ENCODE data around the gene CHSY1. TPM values are rescaled to one million over a fixed set of nuclear protein-coding genes. Genes with fewer than 3 reads are reported as not detected.

CHSY1 gene
- total RNA-seq, 6 experiments from 2014 or later: 4.9 to 12.6 (median 7.2) TPM

DNA sequence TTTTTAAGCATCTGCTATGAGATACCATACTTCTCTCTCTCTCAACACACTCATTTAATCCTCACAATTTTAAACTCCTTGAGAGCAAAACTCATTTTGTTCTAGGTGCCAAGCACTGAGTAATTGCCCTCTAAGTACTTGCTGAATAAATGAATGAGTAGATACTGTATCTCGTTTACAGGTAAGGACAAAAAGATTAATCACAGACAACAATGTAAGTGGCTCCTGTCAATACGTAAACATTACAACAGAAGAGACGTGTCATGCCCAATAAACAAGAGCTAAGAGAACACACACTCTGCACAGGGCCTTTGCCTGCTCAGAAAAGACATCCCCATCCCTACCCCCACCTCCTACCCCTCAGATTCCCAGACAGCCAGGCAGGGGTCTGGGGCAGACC is 59.8 kb downstream of the CHSY1 start:
- no peaks in the 10 kb centered on the region for H3K4me1 ChIP-seq
- 65% methylated on average over 3 of the region's 3 CpGs for WGBS (ENCODE audit: insufficient coverage, low coverage, low lambda C conversion rate, missing lambda C conversion rate)

GRCh38 chr15:101191242-101191641 is 60.6 kb downstream of the CHSY1 start:
- Histone ChIP-seq H3K4me1 (no peaks in the 10 kb centered on the region), H3K9me3 (no peaks in the 10 kb centered on the region), H3K4me3 (no peak overlapping the region), H3K27me3 (no peaks in the 10 kb centered on the region), H3K36me3 (no peaks in the 10 kb centered on the region), H3K27ac (no peak overlapping the region)
- intact Hi-C loops (cut with DNase I): no loop called here
- WGBS (ENCODE audit: insufficient coverage, low coverage, low lambda C conversion rate, missing lambda C conversion rate): 71% methylated on average over 2 of the region's 3 CpGs
- TF ChIP-seq, protein P1, sequence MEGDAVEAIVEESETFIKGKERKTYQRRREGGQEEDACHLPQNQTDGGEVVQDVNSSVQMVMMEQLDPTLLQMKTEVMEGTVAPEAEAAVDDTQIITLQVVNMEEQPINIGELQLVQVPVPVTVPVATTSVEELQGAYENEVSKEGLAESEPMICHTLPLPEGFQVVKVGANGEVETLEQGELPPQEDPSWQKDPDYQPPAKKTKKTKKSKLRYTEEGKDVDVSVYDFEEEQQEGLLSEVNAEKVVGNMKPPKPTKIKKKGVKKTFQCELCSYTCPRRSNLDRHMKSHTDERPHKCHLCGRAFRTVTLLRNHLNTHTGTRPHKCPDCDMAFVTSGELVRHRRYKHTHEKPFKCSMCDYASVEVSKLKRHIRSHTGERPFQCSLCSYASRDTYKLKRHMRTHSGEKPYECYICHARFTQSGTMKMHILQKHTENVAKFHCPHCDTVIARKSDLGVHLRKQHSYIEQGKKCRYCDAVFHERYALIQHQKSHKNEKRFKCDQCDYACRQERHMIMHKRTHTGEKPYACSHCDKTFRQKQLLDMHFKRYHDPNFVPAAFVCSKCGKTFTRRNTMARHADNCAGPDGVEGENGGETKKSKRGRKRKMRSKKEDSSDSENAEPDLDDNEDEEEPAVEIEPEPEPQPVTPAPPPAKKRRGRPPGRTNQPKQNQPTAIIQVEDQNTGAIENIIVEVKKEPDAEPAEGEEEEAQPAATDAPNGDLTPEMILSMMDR (IDR thresholded peaks at IDR 0.05): no peak
- TF ChIP-seq POLR2A (IDR thresholded peaks at IDR 0.05): no peak
- DNase-seq: no peak
- ATAC-seq: no peak

More for the DNA sequence above, 59.8 kb downstream of the CHSY1 start:
- Histone ChIP-seq H3K27me3 (no peaks in the 10 kb centered on the region), H3K9me3 (no peaks in the 10 kb centered on the region), H3K27ac (no peak overlapping the region), H3K4me3 (no peak overlapping the region), H3K36me3 (no peaks in the 10 kb centered on the region)
- ATAC-seq (no peak), DNase-seq (no peak)
- intact Hi-C loops (cut with DNase I): no loop called here
- TF ChIP-seq, protein P1 (IDR thresholded peaks at IDR 0.05): no peak
- TF ChIP-seq POLR2A (IDR thresholded peaks at IDR 0.05): no peak

DNA sequence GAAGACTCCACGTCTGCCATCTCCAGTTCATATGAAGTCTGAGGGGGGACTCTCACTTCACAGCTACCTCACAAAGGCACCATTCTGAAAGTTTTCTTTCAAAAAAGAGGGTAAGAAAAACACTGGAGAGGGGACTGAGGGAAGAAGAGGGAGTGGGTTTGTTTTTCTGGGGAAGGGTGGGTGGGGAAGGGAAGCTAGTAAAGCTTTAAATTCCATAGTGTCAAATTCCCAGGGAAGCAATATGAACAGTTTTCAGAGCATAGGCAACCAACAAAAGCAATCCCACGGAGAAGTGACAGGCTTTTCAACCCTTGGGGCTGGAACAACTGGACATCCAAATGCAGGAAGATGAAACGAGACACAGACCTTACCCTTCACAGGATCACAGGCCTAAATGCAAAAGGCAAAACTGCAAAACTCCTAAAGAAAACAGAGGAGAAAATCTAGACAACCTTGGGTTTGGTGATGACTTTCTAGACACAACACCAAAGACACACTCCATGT is 61.7 kb downstream of the CHSY1 start:
- 63% methylated on average over 2 of the region's 3 CpGs for WGBS (ENCODE audit: insufficient coverage, low coverage, low lambda C conversion rate, missing lambda C conversion rate)
- H3K36me3 ChIP-seq: no peaks in the 10 kb centered on the region
- H3K9me3 ChIP-seq: no peaks in the 10 kb centered on the region
- no peak overlapping the region for H3K4me3 ChIP-seq
- ATAC-seq (no peak), DNase-seq (no peak)
- intact Hi-C loops (cut with DNase I): no loop called here
- H3K27ac ChIP-seq: peak overlapping the region in 2 of 3 donors; percentile 33 to 65
- H3K27me3 ChIP-seq: no peaks in the 10 kb centered on the region
- H3K4me1 ChIP-seq: no peaks in the 10 kb centered on the region
- TF ChIP-seq POLR2A (IDR thresholded peaks at IDR 0.05): no peak
- TF ChIP-seq, protein P1 (IDR thresholded peaks at IDR 0.05): no peak

- peak overlapping the region; percentile 28 to 65 (median 33) for H3K27ac ChIP-seq
- no peaks in the 10 kb centered on the region for H3K4me1 ChIP-seq
- intact Hi-C loops (cut with DNase I): no loop called here
- no peaks in the 10 kb centered on the region for H3K36me3 ChIP-seq
- TF ChIP-seq, protein P1 (IDR thresholded peaks at IDR 0.05): no peak
- TF ChIP-seq POLR2A (IDR thresholded peaks at IDR 0.05): no peak
- H3K27me3 ChIP-seq: no peaks in the 10 kb centered on the region
- ATAC-seq (no peak), DNase-seq (no peak)
- H3K4me3 ChIP-seq: no peak overlapping the region
- 81% methylated on average over 11 of the region's 17 CpGs for WGBS (ENCODE audit: insufficient coverage, low coverage, low lambda C conversion rate, missing lambda C conversion rate)
- no peaks in the 10 kb centered on the region for H3K9me3 ChIP-seq
Measured at GRCh38 chr15:101189409-101190091, 62.3 kb downstream of the CHSY1 start.

Data from right lobe of liver (tissue), 6 donors.